Measurements from ENCODE around the gene C2orf69.

- no peak for TF ChIP-seq EZH2 (IDR thresholded peaks at IDR 0.05)
- TF ChIP-seq ZFX (IDR thresholded peaks at IDR 0.05), result no peak
- no peak for TF ChIP-seq CTCF (IDR thresholded peaks at IDR 0.05 in 2 of 3, conservative IDR thresholded peaks at IDR 0.05 in 1 of 3; ENCODE audit: borderline replicate concordance in 1 of 3, insufficient read depth in 1 of 3, low read depth in 2 of 3, low read length in 2 of 3)
- TF ChIP-seq EZH2phosphoT487 (IDR thresholded peaks at IDR 0.05; ENCODE audit: borderline replicate concordance), result no peak
- TF ChIP-seq ELF1 (IDR thresholded peaks at IDR 0.05; ENCODE audit: borderline replicate concordance, low read depth), result no peak
These were observed 35.7 kb downstream of the C2orf69 start for GRCh38 chr2:199946836-199947235.

Data from HCT116 (cell line).